H9 (cell line): Measurements from ENCODE around the gene GALNT17. TPM values are rescaled to one million over a fixed set of nuclear protein-coding genes. Genes with fewer than 3 reads are reported as not detected.

Source experiments
- DNase-seq: peaks from one replicate; pipeline ENCODE4 v3.0.0-alpha.2; 2017
- H2AFZ ChIP-seq: one replicate; pipeline ENCODE4 v1.6.1; 2013; ENCODE audit warnings: mild to moderate bottlenecking, low read length, control low read depth, moderate library complexity
- H2AK5ac ChIP-seq: 2 replicates; pipeline ENCODE4 v1.6.1; 2013; ENCODE audit warnings: low read length, control low read depth, mixed read lengths; ENCODE audit not compliant: insufficient read length
- H2BK120ac ChIP-seq: one replicate; pipeline ENCODE4 v1.6.1; 2013; ENCODE audit warnings: low read depth, mild to moderate bottlenecking, low read length, control low read depth, inconsistent platforms; ENCODE audit not compliant: poor library complexity, severe bottlenecking
- H2BK12ac ChIP-seq: 2 replicates; pipeline ENCODE4 v1.6.1; 2013; ENCODE audit warnings: low read length, control low read depth, mixed read lengths, low read depth; ENCODE audit not compliant: insufficient read length
- H2BK15ac ChIP-seq: 2 replicates; pipeline ENCODE4 v1.6.1; 2013; ENCODE audit warnings: low read depth, low read length, control low read depth
- H2BK20ac ChIP-seq: one replicate; pipeline ENCODE4 v1.6.1; 2013; ENCODE audit warnings: low read depth, mild to moderate bottlenecking, low read length, control low read depth, inconsistent platforms; ENCODE audit not compliant: poor library complexity, severe bottlenecking
- H2BK5ac ChIP-seq: 2 replicates; pipeline ENCODE4 v1.6.1; 2013; ENCODE audit warnings: low read length, control low read depth, mixed read lengths; ENCODE audit not compliant: insufficient read length
- H3K14ac ChIP-seq: 2 replicates; pipeline ENCODE4 v1.6.1; 2013; ENCODE audit warnings: low read length, control low read depth; ENCODE audit not compliant: insufficient read depth
- H3K18ac ChIP-seq: 2 replicates; pipeline ENCODE4 v1.6.1; 2013; ENCODE audit warnings: low read depth, mild to moderate bottlenecking, mixed read lengths, low read length, control low read depth; ENCODE audit not compliant: insufficient read length
- H3K23ac ChIP-seq: 2 replicates; pipeline ENCODE4 v1.6.1; 2013; ENCODE audit warnings: low read length, control low read depth, mixed read lengths, low read depth; ENCODE audit not compliant: insufficient read length
- H3K23me2 ChIP-seq: 2 replicates; pipeline ENCODE4 v1.6.1; 2013; ENCODE audit warnings: low read depth, mild to moderate bottlenecking, mixed read lengths, low read length, control low read depth; ENCODE audit not compliant: insufficient read length, poor library complexity, severe bottlenecking
- H3K27ac ChIP-seq: 2 replicates; pipeline ENCODE4 v1.5.1; 2013; ENCODE audit warnings: low read length, control low read depth, mixed read lengths, low read depth; ENCODE audit not compliant: insufficient read length
- H3K27me3 ChIP-seq: 2 replicates; pipeline ENCODE4 v1.6.1; 2013; ENCODE audit warnings: low read length, control low read depth, inconsistent platforms; ENCODE audit not compliant: insufficient read depth
- H3K4ac ChIP-seq: 2 replicates; pipeline ENCODE4 v1.6.1; 2013; ENCODE audit warnings: low read depth, mild to moderate bottlenecking, control low read depth, inconsistent platforms, low read length, moderate library complexity
- H3K4me1 ChIP-seq: 2 replicates; pipeline ENCODE4 v1.6.1; 2013; ENCODE audit warnings: low read length, control low read depth, inconsistent platforms; ENCODE audit not compliant: insufficient read depth
- H3K4me2 ChIP-seq: 2 replicates; pipeline ENCODE4 v1.6.1; 2013; ENCODE audit warnings: low read length, control low read depth, mixed read lengths; ENCODE audit not compliant: insufficient read length, insufficient read depth
- H3K56ac ChIP-seq: 2 replicates; pipeline ENCODE4 v1.6.1; 2013; ENCODE audit warnings: low read depth, mild to moderate bottlenecking, mixed read lengths, low read length, control low read depth; ENCODE audit not compliant: insufficient read length
- H3K79me1 ChIP-seq: 2 replicates; pipeline ENCODE4 v1.6.1; 2013; ENCODE audit warnings: low read depth, mild to moderate bottlenecking, moderate library complexity, low read length, control low read depth, inconsistent platforms; ENCODE audit not compliant: insufficient read depth, poor library complexity, severe bottlenecking
- H3K79me2 ChIP-seq: 2 replicates; pipeline ENCODE4 v1.6.1; 2013; ENCODE audit warnings: low read length, control low read depth, inconsistent platforms; ENCODE audit not compliant: insufficient read depth
- H3K9ac ChIP-seq: 2 replicates; pipeline ENCODE4 v1.6.1; 2013; ENCODE audit warnings: low read length, control low read depth, mixed read lengths; ENCODE audit not compliant: insufficient read length; ENCODE audit errors: extremely low read depth
- H3K9me3 ChIP-seq: one replicate; pipeline ENCODE4 v1.6.1; 2013; ENCODE audit warnings: low read depth, low read length, inconsistent platforms; ENCODE audit not compliant: control insufficient read depth
- H3T11ph ChIP-seq: one replicate; pipeline ENCODE4 v1.6.1; 2013; ENCODE audit warnings: mild to moderate bottlenecking, low read length, control low read depth, inconsistent platforms
- H4K20me1 ChIP-seq: one replicate; pipeline ENCODE4 v1.6.1; 2013; ENCODE audit not compliant: control insufficient read depth, insufficient read length, insufficient read depth
- H4K5ac ChIP-seq: 2 replicates; pipeline ENCODE4 v1.6.1; 2013; ENCODE audit warnings: low read depth, mild to moderate bottlenecking, mixed read lengths, low read length, control low read depth; ENCODE audit not compliant: insufficient read length
- H4K8ac ChIP-seq: replicated peaks from 2 replicates; pipeline ENCODE4 v1.6.1; 2013; ENCODE audit warnings: low read length, control low read depth, mixed read lengths, low read depth; ENCODE audit not compliant: insufficient read length
- H4K91ac ChIP-seq: 2 replicates; pipeline ENCODE4 v1.6.1; 2013; ENCODE audit warnings: low read depth, mild to moderate bottlenecking, moderate library complexity, mixed read lengths, low read length, control low read depth; ENCODE audit not compliant: insufficient read length
- H3K27ac Mint-ChIP-seq, 3 experiments: 2 replicates in 2 of 3; 3 replicates in 1 of 3; pipeline ENCODE4 v1.8.0; 2020 to 2021; ENCODE audit warnings: mixed read lengths in 3 of 3, mild to moderate bottlenecking in 1 of 3, moderate library complexity in 1 of 3
- H3K27me3 Mint-ChIP-seq: 2 replicates; pipeline ENCODE4 v1.8.0; 2021; ENCODE audit warnings: low read depth, mild to moderate bottlenecking, moderate library complexity, mixed read lengths
- H3K36me3 Mint-ChIP-seq, 3 experiments: 2 replicates in 2 of 3; 3 replicates in 1 of 3; pipeline ENCODE4 v1.8.0; 2020 to 2021; ENCODE audit warnings: low read depth in 3 of 3, mixed read lengths in 3 of 3; ENCODE audit not compliant: insufficient read depth in 1 of 3
- H3K4me1 Mint-ChIP-seq, 2 experiments: 2 replicates each; pipeline ENCODE4 v1.8.0; 2020; ENCODE audit warnings: mixed read lengths in 2 of 2
- H3K4me3 Mint-ChIP-seq, 2 experiments: 2 replicates in 1 of 2; 3 replicates in 1 of 2; pipeline ENCODE4 v1.8.0; 2020 to 2021; ENCODE audit warnings: mild to moderate bottlenecking in 2 of 2, mixed read lengths in 2 of 2, moderate library complexity in 1 of 2
- H3K9me3 Mint-ChIP-seq, 2 experiments: 2 replicates in 1 of 2; 3 replicates in 1 of 2; pipeline ENCODE4 v1.8.0; 2020; ENCODE audit warnings: mild to moderate bottlenecking in 2 of 2, mixed read lengths in 2 of 2, moderate library complexity in 1 of 2
- WGBS: extraction: QIAGEN DNeasy Blood & Tissue Kit; methylation state at CpG from one replicate; pipeline ENCODE4 v1.1.7; 2013; ENCODE audit warnings: missing lambda C conversion rate, low lambda C conversion rate, mixed read lengths; ENCODE audit not compliant: insufficient read length; ENCODE audit errors: extremely low coverage; 5-methylcytosine and 5-hydroxymethylcytosine counted together
- total RNA-seq: library from RNA; stranded (reverse); gene quantifications from 2 replicates; pipeline ENCODE4 v1.2.1, GENCODE V29; 2021
- TF ChIP-seq, protein P1 (sequence below): fragments of 200-600 bp; sonication (generic); conservative IDR thresholded peaks from 3 replicates; pipeline ENCODE4 v1.8.0; 2021; ENCODE audit warnings: antibody characterized with exemption, mild to moderate bottlenecking

Gene GALNT17
- total RNA-seq, 1 experiment from 2014 or later, result 43.2 TPM

DNA sequence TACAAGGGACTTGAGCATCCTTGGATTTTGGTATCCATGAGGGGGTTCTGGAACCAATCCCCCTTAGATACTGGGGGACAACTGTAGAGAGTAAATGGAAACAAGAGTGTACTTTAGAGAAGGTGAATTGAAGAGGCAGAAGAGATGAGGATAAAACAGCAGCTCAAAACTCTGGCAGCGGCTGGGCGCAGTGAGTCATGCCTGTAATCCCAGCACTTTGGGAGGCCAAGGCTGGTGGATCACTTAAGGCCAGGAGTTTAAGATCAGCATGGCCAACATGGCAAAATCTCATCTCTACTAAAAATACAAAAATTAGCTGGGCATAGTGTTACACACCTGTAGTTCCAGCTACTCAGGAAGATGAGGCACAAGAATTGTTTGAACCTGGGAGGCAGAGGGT lies 218.7 kb downstream of the GALNT17 start:
- no peak for DNase-seq
- Histone ChIP-seq H2BK15ac (no peak overlapping the region), H2BK12ac (no peak overlapping the region), H4K20me1 (no peaks in the 10 kb centered on the region), H2BK20ac (no peak overlapping the region), H2AK5ac (no peak overlapping the region), H4K8ac (no peak overlapping the region), H3K27ac (no peak overlapping the region), H4K91ac (no peak overlapping the region), H3K4me2 (no peak overlapping the region), H3K23ac (no peak overlapping the region), H3K56ac (no peak overlapping the region), H3K4me1 (no peaks in the 10 kb centered on the region; the same call in 1 of the 2 replicates), H2BK5ac (no peak overlapping the region), H2AFZ (no peak overlapping the region), H3K14ac (no peak overlapping the region), H3K18ac (no peak overlapping the region), H3K79me2 (peaks cover 4% of the 10 kb centered on the region; the same call in 1 of the 2 replicates), H3K9me3 (peaks cover 3% of the 10 kb centered on the region), H3K4ac (no peak overlapping the region), H3K23me2 (no peaks in the 10 kb centered on the region), H3T11ph (no peak overlapping the region), H3K27me3 (no peaks in the 10 kb centered on the region), H3K79me1 (no peaks in the 10 kb centered on the region), H2BK120ac (no peak overlapping the region), H4K5ac (no peak overlapping the region), H3K9ac (no peak overlapping the region)
- no CpG with 5 or more reads among the region's 2 CpGs for WGBS
- TF ChIP-seq, protein P1, sequence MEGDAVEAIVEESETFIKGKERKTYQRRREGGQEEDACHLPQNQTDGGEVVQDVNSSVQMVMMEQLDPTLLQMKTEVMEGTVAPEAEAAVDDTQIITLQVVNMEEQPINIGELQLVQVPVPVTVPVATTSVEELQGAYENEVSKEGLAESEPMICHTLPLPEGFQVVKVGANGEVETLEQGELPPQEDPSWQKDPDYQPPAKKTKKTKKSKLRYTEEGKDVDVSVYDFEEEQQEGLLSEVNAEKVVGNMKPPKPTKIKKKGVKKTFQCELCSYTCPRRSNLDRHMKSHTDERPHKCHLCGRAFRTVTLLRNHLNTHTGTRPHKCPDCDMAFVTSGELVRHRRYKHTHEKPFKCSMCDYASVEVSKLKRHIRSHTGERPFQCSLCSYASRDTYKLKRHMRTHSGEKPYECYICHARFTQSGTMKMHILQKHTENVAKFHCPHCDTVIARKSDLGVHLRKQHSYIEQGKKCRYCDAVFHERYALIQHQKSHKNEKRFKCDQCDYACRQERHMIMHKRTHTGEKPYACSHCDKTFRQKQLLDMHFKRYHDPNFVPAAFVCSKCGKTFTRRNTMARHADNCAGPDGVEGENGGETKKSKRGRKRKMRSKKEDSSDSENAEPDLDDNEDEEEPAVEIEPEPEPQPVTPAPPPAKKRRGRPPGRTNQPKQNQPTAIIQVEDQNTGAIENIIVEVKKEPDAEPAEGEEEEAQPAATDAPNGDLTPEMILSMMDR, result no peak
- H3K27ac Mint-ChIP-seq, result no peak overlapping the region
- H3K4me3 Mint-ChIP-seq, result no peak overlapping the region
- peaks cover 31 to 39% (median 38%) of the 10 kb centered on the region in 3 experiments for H3K36me3 Mint-ChIP-seq
- peaks cover 27 to 29% of the 10 kb centered on the region in 2 experiments for H3K9me3 Mint-ChIP-seq
- H3K27me3 Mint-ChIP-seq, result no peaks in the 10 kb centered on the region; the same call in 1 of the 2 replicates
- H3K4me1 Mint-ChIP-seq, result peaks cover 24 to 28% of the 10 kb centered on the region in 2 experiments
